GDM1 (cell line): Measurements from ENCODE around the gene ARAP1.

Experiments used
- DNase-seq: peaks from one replicate; lab custom pipeline; 2025; lab: John Stamatoyannopoulos, UW

The ARAP1 gene

DNA sequence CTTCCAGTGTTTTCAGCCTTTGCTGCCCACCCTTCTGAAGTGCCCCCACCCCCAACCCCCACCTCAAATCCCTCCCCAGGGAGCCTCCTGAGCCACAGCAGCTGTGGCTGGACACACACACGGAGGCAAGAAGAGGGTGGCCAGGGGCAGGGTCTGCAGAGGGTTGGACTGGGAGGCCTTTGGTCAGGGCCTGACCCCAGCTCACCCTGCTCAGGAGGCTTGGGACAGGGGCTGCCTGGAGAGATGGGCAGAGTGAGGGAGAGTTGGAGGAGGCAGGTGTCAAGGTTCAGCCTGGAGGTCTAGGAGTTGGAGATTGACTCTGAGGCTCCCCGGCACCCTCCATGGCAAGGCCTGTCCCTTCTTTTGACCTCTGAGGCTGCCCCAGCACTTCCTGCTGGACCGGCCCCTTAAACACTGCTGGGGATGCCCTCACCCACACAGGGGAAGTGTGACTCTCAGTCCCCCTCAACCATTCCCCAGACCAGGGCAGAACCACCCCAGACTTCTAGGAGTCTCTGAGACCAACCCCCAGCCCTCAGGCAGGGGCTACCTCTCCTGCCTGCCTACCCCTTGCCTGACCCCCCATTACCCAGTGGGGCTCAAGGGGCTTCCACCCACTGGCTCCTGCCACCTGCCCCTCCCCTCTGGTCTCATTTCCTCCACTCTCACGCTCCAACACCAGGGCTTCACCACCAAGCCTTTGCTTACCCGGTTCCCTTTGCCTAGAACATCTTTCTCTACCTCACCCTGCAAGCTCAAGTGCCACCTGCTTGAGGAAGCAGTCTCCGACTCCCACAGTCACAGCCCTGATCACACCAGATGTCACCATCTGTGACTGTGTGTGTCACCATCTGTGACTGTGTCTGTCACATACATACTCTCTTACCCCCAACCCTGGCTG lies 8.6 kb downstream of the ARAP1 start:
- DNase-seq, result no peak

DNA sequence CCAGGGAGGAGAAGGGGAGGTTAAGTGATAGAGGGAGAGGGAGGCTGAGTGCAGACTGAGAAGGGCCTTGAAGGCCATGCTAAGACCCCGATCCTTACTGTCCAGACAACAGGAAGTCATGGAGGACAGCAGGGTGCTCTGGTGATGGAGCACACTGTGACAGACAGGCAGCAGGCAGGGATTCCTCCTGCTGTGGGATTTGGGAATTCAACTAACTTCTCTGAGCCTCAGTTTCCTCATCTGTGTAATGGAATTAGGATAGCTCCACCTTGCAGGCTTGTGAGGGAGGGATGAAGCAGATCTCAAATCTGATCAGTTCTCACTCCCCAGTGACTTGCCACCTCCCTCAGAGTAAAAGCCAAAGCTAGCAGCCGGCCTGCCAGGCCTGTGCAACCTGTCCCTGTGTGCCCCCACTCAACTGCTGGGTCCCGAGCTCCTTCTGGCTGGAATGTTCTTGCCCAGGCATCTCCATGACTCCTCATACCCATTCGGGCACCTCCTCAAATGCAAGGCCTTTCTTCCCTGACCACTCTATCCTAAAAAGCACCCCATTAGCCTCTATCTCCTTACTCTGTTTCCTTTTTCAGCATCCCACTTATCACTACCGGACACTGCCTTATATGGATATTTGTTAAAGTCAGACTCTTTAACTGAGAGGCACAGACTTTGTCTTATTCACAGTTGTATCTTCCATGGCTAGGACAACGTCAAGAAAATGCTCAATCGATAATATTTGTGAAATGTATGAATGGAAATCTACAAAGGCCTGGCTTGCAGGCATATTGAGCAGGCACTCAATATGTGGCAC lies 9.5 kb downstream of the ARAP1 start:
- DNase-seq, result no peak

DNA sequence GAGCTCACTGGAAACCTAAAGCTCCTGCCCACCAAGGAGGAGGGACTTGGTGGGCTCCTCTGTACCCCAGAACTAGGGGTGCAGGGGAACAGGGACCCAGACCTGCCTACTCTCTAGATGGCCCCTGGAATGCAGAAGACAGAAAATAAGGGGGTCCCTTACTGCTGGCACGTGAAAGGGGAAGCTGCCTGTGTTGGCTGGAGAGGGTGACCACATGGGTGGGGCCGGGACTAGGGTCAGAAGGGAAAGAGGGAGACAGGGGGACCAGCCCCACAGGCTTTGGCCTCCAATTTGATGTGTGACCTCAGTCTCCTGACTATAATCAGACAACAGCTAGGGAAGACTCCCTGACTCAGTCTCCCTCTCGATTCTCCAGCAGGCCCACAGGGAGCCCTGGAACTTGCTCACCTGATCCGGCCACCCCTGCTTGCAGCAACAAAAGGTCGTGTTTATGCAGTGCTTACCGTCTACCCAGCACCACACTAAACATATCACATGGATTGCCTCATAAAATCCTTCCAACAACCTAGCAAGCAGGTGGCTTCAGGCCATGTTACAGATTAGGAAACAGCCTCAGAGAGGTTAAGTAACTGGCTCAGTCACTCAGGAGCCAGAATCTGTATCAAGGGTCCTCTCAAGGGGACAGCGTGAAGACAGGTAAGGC lies 10.2 kb downstream of the ARAP1 start:
- no peak for DNase-seq

DNA sequence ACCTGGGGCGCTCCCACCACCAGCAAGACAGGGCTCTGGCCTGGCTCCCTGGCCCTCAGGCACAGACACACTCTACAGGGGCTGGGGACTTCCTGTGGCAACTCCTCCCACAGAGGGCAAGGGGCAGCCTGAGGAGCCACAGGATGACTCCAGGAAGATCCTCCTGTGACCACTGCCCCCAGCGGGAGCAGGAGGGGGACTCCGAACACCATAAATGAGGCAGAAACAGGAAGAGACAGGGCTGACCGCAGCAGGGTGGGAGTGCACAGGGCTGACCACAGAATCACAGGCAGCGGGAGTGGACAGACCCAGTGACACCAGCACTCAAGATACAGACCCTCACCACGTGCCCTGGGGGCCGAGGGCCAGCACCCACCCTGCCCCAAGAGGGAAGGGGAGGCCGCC lies 10.8 kb downstream of the ARAP1 start:
- peak; percentile 50 for DNase-seq

DNA sequence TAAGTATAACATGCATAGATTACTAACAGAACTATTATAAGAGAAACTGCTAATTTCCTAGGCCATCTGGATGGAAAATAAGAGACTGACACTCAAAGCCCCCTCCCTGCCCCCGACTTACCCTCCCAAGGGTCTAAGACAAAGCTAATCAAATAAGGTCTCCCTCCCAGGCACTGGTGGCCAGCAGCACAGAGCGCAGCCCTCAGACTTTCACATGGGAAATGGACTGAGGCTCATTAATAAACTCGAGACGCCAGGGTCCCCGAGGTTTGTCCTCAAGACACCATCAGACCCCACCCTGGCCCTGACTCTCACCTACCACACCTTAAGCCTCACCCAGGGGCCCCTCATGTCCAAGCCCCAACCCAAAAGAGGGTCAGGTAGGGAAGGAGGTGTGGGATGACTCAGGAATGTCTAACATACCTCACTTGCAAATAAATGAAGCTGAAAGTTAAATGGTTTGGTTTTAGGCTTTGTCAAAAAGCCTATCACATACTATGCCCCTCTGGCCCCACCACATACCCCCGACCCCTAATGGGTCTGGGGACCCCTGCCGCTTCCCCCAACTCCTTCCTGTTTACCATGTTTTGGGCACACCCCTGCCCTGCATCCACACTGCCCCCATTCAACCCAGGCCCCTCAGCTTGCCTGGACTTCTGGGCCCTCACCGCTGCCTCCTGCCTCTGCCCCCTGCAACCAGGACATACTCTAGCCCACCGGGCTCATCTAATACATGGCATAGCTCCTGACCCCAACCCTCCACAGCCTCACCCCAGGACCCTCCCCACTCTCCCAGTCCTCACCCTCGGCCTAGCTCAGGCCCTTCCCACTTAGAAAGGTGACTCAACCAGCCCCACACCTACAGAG lies 11.4 kb downstream of the ARAP1 start:
- DNase-seq, result no peak

DNA sequence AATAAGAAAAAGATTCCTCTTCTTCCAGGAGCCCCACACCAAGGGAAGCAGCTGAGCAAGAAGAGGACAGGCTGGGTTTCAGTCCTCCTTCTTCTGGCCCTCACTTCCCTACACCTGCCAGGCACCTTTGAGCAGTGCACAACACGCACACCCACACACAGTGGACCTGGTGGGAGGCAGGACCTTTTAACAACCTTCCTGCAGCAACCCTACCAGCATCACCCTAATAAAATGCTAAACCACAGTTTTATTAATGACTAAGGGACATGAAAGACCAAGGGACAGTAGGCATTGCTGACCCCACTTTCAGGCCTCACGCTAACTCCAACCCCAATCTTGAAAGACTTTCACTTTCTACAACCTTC lies 12.2 kb downstream of the ARAP1 start:
- DNase-seq, result no peak

DNA sequence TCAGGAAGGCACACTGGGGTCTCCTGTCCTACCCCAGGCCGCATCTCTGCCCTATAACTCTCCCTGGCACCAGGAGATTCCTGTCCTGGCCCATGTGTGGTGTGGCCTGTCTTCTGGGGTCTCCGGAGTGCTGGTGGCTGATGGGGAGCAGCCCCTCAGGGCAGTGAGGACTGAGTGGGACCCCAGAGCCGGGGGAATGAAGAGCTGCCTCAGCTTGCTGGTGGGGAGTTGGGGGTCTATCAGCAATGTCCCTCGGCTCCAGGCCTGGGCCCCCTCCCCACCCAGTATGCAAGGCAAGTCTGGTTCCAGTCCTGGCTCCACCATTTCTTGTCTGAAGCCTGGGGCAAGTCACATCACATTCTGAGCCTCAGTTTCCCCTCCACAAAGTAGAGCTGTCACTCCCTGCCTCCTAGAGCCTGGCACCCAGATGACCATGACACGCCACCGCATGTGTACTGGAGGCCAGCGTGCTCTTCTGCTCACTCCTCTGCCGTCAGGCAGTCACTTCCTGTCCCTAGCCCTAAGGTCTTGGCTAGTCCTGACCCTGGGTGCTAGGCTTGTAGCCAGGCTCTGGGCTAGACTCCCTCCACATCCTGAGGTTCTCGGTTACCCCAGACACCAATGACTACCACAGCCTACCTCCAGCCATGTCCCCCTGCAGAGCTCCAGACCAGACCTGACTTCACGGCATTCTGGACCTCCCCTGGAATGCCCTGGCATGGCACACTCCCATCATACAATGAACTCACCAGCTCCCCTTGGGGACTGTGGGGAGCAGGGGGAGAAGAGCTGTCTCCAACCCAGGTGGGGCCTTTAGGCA lies 12.8 kb downstream of the ARAP1 start:
- no peak for DNase-seq

DNA sequence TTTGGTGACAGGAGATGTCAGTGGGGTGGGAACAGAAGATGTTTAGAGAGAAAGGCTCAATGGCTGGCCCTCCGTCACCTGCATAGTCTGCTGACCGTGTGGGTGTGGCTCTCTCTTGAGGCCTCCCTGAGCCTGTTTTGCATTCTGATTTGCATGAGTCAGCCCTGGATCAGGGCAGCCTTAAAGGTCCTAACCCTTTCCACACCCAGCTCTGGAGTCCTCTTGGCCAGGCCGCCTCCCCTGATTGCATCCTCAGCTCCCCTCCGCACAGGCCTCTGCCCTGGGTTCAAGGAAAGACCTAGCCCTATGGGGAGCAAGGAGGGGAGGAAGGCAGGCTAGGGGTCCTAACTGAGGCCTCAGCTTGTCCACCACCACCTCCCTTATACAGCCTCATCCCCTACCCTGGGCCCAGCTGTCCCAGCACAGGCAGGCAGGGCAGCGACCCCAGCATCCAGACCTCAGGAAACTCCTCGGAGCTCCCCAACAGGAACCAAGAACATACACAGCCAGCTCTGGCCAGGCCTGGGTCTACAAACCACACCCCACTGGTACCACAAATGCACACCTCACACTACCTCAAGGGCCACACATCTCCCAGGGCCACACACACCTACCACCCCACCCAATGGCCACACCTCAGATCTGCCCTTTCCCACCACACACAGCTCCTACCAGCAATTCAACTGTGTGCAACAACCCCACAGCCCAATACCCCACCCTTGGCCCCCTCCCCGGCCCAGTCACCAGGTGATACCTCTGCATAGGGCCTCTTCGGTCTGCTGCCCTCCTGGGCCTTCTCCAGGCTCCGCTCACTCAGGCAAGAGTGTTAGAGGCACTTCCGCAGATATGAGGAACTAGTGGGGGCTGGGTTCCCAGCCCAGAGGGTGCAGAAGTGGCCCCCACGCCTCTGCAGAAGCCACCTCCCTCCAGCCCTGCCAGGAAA lies 13.7 kb downstream of the ARAP1 start:
- peak; percentile 59 for DNase-seq

DNA sequence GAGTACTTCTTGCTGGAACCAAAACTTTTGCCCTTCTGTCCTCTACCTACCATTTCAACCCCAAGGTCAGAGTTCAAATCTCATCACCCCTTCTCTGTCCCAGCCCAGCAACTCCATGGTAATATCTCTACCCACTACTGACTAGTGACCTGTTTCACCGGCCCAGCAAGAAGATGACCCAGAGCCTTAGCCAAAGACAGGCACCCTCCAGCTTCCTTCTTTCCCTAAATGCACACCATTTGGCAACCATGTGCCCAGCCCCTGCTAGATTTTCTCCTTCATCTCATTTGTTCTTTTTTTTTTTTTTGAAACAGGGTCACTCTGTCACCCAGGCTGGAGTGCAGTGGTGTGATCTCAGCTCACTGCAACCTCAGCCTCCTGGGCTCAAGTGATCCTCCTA lies 14.9 kb downstream of the ARAP1 start:
- DNase-seq, result no peak

DNA sequence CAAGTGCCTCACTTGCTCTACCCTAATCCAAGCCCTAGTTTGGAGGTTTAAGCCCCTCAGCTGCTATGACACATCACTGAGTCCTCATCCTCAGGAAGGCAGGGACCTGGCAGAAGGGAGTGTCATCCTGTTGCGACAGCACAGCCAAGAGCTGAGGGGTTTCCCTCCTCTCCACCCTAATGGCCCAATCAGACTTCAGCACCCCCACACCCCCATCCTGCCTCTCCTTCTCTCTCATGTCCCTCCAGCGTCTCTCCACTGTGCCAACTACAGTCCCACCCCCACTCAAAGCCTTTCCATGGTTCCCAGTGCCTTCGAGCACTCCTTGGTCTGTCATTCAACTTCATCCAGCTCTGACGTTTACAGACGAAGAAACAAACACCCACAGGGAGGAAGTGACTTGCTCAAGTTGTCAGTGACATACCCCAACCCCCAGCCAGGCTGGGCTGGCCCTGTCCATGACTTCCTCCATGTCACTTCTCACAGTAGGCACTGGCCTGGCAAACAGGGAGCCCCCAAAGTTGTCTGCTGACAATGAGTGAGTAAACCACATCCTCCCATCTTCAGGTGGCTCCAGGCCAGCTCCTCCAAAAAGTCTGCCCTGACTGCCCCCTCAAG lies 15.6 kb downstream of the ARAP1 start:
- peak; percentile 80 for DNase-seq

DNA sequence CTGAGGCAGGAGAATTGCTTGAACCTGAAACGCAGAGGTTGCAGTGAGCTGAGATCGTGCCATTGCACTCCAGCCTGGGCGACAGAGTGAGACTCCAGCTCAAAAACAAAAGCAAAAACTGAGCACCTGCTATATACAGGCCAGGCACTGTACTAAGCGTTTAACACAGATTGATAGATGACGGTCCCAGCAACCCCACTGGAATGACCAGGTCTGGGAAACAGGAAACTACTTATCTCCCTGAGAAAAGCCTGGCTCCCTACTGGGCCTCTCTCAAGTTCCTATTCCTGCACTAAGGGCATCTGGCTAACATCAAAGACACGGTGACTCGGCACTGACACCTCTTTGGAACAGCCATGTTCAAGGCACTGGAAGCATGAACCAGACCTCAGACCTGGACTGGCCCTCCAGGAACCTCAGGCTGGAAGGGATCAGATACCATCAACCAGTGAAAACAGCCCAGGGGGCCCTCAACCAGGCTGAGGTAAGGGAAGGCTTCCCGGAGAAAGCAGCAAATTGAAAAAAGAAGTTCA lies 16.6 kb downstream of the ARAP1 start:
- no peak for DNase-seq

DNA sequence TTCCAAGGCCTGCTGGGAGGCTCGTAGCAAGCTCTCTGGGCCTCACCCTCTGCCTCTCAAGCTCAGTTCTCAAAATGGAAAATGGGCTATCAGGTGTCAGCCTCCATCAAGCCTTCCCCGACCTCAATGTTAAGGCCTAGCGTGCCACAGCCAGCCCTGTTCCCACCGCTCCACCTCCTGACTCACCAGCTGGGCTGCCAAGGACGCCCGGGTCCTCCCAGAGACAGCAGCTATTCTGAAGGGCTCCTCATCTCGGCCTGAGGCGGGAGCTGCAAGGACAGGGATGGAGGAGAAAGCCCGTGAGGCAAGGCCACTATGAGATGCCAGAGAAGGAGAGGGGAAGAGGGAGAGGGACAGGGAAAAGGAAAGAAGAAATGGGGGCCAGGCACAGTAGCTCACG lies 19.9 kb downstream of the ARAP1 start:
- DNase-seq, result no peak

DNA sequence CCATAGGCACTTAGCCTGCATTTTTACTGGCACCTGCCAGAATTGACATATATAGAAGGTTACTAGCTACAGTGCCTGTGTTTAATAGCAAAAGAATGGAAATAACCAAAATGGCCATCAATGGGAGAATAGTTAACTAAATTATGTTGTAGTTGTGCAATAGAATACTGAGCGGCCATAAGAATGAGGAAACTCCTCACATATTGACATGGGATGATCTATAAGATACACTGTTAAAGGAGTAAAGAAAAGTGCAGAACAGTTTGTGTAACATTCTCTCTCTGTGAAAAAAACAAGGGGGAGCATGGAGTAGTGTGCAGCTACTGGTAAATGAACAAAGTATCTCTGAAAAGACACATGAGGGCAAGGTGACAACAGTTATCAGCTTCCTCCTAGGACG lies 21.5 kb downstream of the ARAP1 start:
- DNase-seq, result no peak

DNA sequence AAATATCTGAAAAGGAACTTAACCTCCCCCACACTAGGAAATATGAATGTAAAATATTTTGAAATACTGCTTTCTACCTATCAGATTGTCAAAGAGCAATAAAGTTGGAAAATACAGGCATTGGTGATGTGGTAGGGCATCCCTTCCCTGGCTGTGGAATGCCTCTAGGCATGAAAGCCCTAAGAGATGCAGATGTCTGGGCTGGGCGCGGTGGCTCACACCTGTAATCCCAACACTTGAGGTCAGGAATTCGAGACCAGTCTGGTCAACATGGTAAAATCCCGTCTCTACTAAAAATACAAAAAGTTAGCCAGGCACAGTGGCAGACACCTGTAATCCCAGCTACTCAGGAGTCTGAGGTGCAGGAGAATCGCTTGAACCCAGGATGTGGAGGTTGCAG lies 22.0 kb downstream of the ARAP1 start:
- DNase-seq, result no peak

DNA sequence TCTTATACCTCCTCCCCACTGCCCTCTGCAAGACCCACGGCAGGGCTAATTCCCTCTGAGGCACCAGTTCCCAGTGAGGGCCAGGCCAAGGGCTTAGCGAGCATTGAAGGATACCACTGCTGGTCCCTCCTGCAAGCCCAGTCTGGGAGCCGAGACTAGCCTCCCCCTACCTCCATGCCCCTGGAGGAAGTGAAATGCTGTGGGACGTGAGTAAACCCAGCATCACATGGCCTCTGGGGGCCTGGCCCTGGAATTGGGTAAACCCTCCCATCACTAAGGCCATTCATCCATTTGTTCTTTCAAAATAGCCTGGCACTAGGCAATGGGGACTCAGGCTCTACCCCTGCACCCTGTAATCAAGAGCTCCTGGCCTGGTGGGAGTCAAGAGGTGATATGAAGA lies 24.7 kb downstream of the ARAP1 start:
- no peak for DNase-seq

DNA sequence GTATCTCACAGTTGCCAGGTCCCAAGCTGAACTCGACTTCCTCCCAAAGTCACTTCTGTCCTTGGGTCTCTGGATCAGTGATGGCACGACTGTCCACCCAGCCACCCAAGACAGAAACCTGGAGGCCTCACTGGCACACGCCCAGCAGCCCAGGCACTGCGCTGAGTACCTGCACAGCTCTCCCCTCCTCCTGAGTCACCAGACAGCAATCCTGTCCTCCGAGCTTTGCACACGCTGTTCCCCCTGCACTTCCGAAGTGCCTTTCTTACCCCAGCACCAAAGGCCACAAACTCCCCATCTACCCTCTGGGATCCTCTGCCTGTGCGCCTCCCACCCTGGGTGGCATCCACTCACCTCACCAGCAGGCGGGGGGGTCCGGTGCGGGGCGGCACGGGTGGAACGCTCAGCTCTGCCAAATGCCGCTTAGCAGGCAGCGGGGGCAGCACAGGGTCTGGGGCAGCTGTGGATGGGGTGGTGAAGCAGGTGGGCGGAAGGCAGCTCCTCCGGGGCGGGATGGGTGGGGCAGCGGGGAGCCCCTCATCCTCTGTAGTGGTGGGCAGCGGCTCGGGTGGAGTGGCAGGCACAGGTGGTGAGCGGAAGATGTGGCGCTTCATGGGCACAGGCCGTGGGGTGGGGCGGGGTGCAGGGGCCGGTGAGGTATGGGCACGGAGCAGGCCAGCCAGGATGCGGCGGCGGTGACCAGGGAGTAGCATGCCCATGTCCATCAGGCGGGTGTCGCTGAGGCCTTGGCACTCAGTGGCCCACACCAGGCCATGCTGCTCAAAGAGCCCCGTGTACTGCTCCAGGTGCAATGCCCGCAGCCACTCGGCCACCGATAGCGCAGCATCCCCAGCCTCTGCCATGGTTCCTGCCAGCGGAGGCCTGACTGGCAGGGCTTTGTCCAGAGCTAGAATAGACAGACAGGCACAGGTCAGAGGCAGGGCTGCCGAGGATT lies 25.7 kb downstream of the ARAP1 start:
- DNase-seq, result no peak

DNA sequence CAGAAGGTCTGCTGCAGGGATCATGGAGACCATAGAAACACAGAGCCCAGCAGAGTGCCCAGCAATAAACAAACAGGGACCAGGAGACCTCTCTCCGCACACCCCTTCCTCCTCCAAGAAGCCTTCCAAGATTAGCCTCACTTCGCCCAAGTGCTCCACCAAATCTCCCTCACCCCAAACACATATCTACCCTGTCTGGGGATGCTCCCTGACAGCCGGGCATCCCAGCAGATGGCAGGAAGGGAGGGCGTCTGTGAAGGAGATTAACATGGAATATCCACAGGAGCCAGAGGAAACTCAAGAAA lies 26.5 kb downstream of the ARAP1 start:
- DNase-seq, result no peak
